ENCODE results near the gene SMYD2. TPM values are rescaled to one million over a fixed set of nuclear protein-coding genes. Genes with fewer than 3 reads are reported as not detected.
"Not testable (repeated sequence)": the region's sequence is repeated elsewhere in the genome, so short reads cannot be mapped to it uniquely, and the experiment has no call there.

The SMYD2 gene
- total RNA-seq, 1 donor from 2014 or later: 445 TPM

DNA sequence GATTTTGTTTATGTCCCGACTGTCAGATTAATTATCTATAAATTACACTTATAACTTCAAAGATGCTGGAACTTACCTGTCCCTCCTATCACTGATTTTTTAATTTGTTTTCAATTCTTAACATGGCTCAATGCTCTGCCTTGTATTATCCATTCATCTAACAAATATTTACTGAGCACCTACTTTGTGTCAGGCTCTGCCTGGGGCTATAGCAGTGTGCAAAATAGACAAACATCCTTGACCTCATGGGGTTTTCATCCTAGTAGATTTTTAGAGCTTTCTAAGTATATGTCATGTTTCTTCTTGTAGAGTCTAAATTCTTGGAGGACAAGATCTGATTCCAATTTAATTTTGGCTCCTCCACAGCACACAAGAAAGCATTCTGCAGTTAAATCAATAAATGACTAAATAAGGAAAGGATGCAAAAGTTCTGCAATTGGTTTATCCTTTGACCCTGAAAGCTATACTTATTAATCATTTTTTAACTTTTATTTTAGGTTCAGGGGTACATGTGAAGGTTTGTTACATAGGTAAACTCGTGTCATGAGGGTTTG, 10.8 kb upstream of the SMYD2 start:
- intact Hi-C loops (cut with DNase I): loop anchor here (2.0 kb wide), 1 partner anchor 59 kb away; no protein-coding TSS in a partner anchor
- no peak for DNase-seq (ENCODE audit: low spot score)

DNA sequence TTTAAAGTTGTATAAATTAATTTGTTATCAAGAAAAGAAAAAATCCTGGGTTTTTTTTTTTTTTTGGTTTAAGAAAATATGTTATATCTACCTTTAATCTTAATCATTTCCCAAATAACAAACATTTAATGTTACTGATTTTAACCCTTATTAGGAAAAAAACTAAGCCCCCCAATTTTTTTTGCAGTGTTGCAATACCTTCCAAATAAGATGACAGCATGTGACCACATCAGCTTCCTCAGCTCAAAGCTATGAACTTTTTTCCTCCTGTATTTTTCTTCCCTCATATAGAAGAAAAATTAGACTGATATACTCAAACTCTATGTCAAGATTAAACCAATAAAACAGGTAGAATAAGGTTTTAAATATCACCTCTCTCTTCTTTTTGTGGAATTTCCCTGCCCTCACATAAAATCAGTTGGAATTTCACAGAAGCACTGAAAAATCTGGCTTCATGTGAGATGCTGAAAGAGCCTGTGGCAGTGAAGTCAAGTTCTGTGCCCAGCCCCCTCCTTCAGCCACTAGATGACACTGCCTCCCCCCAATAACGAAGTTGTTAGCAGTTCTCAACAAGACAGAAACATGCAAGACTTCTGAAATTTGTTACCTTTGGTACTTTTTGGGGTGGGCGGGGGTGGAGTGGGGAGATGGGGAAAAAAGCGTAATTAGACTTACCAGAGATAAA, 9.6 kb upstream of the SMYD2 start:
- DNase-seq (ENCODE audit: low spot score): no peak
- intact Hi-C loops (cut with DNase I): loop anchor here (2.0 kb wide), 1 partner anchor 57 kb away; no protein-coding TSS in a partner anchor

DNA sequence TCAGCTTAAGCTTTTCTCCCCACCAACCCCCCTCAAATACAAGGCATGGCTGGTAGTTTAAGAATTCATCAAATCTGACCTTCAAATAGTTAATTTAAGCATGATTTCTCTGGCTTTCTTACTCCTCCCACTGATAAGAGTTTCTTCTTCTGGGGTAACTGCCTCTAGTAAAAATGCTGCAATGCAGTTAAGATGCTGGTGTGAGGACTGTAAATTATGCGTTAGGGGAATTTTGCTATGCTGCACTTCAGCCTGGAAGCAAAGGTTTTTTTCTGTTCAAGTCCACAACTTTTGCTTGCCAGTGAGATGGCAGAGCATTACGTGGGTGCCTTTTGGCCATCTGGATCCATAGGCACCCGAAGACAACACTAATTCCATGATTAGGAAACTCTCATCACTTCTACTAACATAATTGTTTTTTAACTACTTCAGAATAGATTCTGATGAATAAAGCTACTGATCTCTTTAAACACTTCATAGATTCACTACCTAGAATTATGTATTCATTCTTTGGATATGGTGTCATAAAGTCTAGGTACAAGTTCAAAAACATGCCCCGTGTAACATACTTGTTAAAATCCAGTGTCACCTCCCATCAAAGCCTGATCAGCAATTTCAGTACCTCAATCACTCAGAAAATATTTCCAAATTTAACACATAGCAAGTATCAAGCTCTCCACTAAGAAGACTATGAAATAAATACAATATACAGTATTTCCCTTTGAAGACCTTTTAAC, 8.8 kb upstream of the SMYD2 start:
- intact Hi-C loops (cut with DNase I): loop anchor here (2.0 kb wide), 1 partner anchor 57 kb away; no protein-coding TSS in a partner anchor
- no peak for DNase-seq (ENCODE audit: low spot score)

GRCh38 chr1:214272964-214273533, 7.9 kb upstream of the SMYD2 start:
- no peak for DNase-seq (ENCODE audit: low spot score)
- intact Hi-C loops (cut with DNase I): no loop called here

- DNase-seq (ENCODE audit: low spot score); intact Hi-C loops (cut with DNase I): not testable (repeated sequence)
Measured at GRCh38 chr1:214275700-214276099, 5.3 kb upstream of the SMYD2 start.

DNA sequence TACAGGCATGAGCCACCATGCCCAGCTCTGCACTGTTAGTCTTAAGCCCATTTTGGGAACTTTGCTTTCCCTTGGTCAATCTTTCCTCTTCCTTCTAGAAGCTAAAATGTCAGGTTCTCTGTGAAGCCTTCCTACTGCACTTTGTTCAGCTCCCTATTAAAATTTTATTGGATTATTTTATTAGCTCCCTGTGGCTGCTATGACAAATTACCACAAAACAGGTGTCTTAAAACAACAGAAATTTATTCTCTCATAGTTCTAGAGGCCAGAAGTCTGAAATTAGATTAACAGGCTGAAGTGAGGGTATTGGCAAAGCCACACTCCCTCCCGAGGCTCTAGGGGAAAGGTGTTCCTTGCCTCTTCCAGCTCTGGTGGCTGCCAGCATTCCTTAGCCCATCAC, 4.2 kb upstream of the SMYD2 start:
- intact Hi-C loops (cut with DNase I): no loop called here
- DNase-seq (ENCODE audit: low spot score): no peak

DNA sequence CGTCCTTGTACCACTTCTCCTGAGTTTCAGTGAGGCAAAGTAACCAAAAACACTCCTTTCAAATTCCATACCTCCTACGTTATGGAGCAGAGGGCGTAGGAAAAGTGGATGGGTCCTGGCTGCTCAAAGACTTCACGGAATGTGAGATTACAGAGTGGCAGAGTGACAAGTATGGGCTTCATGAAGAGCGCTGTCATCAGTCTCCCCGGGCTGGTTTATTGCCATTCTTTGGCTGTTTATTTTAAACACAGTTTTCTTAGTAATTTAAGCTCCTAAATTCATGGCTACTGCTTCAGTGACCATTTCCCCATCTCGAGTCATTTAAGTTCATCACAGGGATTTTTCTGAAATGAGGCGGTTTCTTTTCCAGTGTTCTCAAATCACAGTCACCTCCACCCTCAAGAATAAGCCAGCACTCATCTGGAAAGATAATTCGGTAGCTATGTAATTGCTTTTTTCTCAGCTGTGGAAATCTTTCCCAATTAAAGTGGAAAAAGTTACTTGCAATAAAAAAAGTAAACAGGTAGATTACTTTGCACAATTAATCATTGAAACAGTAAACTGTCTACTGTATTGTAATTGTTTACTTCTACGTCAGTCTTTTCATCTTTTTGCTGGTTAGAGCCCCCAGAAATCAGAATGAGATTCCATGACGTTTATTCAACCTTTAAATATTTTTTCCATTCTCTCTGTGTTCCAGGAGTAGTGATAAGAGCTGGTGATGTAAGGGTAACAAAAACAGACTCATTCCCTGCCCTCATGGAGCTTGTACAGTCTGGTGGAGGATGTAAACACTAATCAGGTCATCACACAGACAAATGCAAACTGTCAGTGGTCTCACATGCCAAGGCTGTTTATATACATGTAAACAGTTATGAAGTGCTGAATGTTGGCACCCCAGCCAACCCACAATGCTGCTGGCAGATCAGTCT, 3.0 kb upstream of the SMYD2 start:
- DNase-seq (ENCODE audit: low spot score): no peak
- intact Hi-C loops (cut with DNase I): loop anchor here (1.0 to 2.0 kb wide), 2 partner anchors 39 to 49 kb away; no protein-coding TSS in a partner anchor

GRCh38 chr1:214280386-214281020, 456 bp upstream of the SMYD2 start:
- peak; percentile 77 for DNase-seq (ENCODE audit: low spot score)
- intact Hi-C loops (cut with DNase I): loop anchor here (5.0 kb wide), 1 partner anchor 272 kb away; the partner anchor contains the start of gene PTPN14

DNA sequence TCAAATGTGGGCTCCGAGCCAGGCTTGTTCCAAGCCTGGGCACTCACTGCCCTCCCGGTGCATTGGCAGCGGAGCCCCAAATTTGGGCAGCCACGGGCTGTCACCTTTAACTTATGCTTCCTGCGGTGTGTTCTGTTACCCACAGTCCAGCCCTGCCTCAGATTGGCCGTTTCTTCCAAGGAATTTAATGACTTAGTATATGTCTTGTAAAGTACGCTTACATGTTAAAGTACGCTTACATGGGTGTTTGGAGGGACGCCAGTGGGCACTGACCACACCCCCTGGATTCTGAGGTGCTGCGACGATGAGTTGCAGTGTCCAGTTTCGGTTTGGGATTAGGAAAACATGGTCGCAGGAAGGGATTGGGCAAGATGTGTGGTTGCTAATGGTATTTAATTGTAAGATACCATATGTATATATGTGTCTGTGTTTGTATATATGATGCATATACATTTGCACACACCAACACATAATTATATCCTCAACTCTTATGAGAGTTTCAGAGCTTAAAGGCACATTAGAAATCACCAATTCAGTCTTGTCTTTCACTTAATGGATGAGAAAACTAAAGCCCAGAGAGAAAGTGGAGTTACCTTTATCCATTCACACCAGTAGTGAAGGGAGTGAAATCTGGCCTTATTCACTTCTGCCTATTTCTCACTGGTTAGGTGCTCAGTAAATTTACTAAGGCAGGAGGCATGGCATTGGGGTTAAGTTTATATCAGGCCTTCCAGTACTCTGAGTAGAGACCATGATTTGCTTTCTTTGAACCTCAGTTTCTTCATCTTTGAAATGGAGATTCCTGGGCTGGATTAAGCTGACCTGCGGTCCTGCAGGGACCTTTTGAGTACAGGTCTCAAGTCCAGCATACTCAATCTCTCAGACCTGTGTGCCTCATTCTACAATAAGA, 1.0 kb downstream of the SMYD2 start:
- DNase-seq (ENCODE audit: low spot score): no peak
- intact Hi-C loops (cut with DNase I): loop anchor here (5.0 kb wide), 1 partner anchor 270 kb away; the partner anchor contains the start of gene PTPN14

GRCh38 chr1:214282630-214283242, 1.8 kb downstream of the SMYD2 start:
- intact Hi-C loops (cut with DNase I): loop anchor here (5.0 kb wide), 1 partner anchor 270 kb away; the partner anchor contains the start of gene PTPN14

GRCh38 chr1:214285610-214286440, 4.9 kb downstream of the SMYD2 start:
- DNase-seq (ENCODE audit: low spot score): no peak
- intact Hi-C loops (cut with DNase I): no loop called here

More at GRCh38 chr1:214282630-214283242, 1.8 kb downstream of the SMYD2 start:
- DNase-seq (ENCODE audit: low spot score): no peak

GRCh38 chr1:214287884-214288283, 6.9 kb downstream of the SMYD2 start:
- no peak for DNase-seq (ENCODE audit: low spot score)
- intact Hi-C loops (cut with DNase I): no loop called here

DNA sequence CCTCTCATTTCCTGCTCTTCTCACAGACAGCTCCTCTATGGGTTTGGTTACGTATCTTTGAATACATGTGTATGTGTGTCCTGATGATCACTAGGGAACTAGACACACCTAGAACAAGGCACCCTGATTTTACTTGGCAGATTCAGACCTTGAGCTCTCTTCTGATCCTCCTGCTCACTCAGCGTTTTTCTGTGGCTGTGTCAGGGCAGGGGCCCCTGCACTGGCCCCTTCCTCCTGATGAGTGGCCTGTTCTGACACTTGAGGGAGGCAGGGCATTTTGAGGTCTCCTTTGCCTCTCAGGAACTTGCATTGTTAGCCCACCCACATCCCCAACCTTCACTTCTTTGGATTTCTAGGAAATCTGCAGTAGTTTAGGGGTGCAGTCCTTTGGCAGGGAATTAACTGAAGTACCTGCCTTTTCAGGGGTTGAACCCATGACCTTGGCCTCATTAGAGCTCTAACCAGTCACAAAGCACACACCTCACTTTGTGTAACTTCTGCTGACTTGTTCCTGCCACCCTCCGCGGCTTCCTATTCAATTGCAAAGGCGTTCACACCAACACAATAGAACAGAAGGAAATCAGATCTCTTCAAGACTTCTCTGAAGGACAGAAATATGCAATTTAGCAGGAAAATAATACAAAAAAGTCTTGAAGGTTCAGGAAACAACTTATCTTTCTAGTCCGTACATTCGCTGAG, 8.8 kb downstream of the SMYD2 start:
- intact Hi-C loops (cut with DNase I): no loop called here
- DNase-seq (ENCODE audit: low spot score): no peak

DNA sequence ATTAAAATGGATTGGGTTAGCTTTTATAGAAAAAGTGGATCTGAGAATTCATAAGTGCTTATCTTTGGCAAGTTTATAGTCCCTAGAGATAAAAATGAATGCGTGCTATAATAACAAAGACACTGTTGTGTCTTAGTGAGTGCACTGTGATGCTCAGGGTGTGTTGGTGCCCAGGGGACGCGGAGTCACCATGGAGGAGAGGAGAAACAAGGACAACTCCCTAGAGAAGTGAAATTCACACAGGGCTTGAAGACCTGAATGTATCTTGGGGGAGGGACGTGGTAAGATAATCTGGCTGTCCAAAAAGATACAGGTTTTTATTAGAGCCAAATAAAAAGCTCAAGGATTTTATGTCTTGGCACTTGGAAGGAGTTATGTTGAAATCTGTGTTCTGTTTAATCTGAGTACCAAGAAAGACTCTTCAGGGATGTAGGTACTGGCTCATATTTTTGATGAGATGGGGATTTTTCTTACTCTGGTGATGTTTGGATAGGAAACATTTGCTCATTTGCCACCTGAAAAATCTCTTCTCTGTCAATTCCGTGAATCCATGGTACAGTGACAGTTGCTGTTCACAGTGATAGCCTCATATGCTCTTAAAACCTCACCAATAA, 9.6 kb downstream of the SMYD2 start:
- DNase-seq (ENCODE audit: low spot score): no peak
- intact Hi-C loops (cut with DNase I): no loop called here

- intact Hi-C loops (cut with DNase I): no loop called here
- no peak for DNase-seq (ENCODE audit: low spot score)
Measured at GRCh38 chr1:214292322-214292721, 11.4 kb downstream of the SMYD2 start.
